Muscle of back (tissue), 11 donors: ENCODE data around the gene C2CD4A. TPM values are rescaled to one million over a fixed set of nuclear protein-coding genes. Genes with fewer than 3 reads are reported as not detected.

ENCODE experiments used
- DNase-seq, 3 donors: peaks; one replicate each; pipeline versions ENCODE4 v3.0.0 to v3.0.0-alpha.2; 2013
- polyA plus RNA-seq, 10 donors: library from polyadenylated mRNA; unstranded; fragments of 120-200 nt; gene quantifications; one replicate each; pipeline ENCODE4 v1.2.1, GENCODE V29; 2013; ENCODE audit not compliant: insufficient read length in 10 of 10

The C2CD4A gene
- polyA plus RNA-seq, 10 donors = 0.07 TPM; not detected in 9

GRCh38 chr15:62059108-62059815, 7.5 kb upstream of the C2CD4A start:
- no peak for DNase-seq

DNA sequence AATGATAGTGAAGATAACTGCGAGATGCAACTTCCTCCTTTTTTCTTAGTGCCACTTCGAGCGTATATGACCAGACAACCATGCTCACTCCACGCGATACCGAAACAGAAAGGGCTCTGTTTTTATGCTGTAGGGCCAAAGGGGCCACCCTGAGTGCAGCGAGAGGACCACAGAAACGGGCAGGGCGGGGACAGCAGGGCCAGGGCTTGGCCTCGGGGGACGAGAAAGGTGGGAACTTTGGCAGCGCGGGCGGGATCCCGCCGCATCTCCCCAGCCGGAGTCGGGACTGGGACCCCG, 7.0 kb upstream of the C2CD4A start:
- DNase-seq = peak; percentile 30 to 84 (median 54)

DNA sequence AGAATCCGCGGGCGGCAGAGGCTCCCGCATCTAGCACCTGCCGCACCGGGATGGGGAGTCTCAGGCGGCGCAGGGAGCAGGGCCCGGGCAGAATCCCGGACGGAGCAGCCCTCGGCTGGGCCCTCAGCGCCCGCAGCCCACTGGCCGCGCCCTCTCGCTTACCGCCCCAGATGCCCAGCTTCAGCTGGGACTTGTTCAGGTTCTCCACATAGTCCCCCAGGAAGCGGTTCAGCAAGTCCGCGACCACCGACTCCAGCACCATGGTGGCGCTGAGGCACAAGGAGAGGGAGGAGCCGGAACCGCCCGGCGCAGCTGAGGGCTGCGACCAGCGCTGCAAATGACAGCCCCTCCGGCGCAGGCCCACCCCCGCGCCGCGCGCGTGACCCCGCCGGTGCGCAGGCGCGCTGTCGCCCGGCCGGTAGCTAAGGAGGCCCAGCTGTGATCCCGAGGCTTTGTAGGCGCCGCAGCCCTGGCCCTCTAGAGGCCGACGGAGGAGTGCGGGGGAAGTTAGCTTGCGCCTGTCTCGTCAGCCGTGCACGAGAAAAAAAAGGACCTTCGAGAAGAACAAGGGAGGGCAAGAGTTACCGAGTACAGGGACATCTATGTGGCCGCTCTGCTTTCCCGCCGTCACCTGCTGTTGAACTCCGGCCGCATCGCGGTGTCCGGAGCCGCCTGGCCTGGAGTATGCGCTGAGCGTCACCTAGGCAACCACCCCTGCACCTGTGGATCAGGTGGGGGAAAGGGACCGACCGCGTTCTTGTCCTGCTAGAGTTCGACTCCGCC, 6.5 kb upstream of the C2CD4A start, which contains the start of gene VPS13C:
VPS13C (minus strand) TSS at position 335 of the 783 bp plus-strand sequence; CDS start at position 262, 73 bp downstream.
- DNase-seq = peak; percentile 93 to 97 (median 95)

GRCh38 chr15:62060896-62061280, 5.9 kb upstream of the C2CD4A start:
- peak in 1 of 3 donors; percentile 20 for DNase-seq

GRCh38 chr15:62063825-62064635, 2.7 kb upstream of the C2CD4A start:
- no peak for DNase-seq

DNA sequence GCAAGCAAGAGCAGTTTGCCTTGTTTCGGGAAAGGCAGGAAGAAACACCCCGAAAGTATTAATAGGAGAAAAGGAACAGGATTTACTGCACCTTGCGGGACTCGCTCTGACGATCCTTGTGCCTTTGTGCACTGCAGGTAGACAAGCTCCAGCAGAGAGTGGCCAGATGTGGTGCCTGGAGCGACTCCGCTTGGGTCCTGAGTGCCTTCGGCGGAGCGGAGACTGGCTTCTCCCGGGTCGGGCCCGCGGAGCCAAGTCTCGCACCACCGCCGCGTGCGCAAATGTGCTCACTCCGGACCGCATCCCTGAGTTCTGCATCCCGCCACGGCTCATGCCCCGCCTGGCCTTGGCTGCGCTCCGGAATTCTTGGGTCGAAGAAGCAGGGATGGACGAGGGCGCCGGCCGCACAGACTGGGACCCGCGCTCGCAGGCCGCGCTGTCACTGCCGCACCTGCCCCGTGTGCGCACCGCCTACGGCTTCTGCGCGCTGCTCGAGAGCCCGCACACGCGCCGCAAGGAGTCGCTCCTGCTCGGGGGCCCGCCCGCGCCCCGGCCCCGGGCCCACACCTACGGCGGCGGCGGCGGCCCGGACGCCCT, 769 bp downstream of the C2CD4A start:
- DNase-seq = peak in 1 of 3 donors; percentile 55

GRCh38 chr15:62068071-62068809, 1.5 kb downstream of the C2CD4A start:
- peak in 2 of 3 donors; percentile 26 to 71 for DNase-seq

DNA sequence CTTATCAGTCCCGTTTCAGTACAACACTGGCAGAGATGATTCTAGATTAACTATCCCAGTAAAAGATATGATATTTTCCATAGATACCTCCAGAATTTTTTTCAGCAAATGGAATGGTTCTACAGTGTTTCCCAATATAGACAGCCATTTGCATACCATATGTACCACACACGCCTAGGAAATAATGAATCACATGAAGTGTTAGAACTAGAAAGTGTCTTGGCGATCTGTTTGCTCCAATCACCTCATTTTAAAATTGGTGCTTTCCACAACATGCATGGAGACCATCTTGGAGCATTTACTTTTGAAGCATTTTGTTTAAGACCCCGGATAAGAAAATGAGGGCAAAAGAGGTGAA, 2.0 kb downstream of the C2CD4A start:
- no peak for DNase-seq

GRCh38 chr15:62069551-62069950, 2.8 kb downstream of the C2CD4A start:
- DNase-seq = no peak

DNA sequence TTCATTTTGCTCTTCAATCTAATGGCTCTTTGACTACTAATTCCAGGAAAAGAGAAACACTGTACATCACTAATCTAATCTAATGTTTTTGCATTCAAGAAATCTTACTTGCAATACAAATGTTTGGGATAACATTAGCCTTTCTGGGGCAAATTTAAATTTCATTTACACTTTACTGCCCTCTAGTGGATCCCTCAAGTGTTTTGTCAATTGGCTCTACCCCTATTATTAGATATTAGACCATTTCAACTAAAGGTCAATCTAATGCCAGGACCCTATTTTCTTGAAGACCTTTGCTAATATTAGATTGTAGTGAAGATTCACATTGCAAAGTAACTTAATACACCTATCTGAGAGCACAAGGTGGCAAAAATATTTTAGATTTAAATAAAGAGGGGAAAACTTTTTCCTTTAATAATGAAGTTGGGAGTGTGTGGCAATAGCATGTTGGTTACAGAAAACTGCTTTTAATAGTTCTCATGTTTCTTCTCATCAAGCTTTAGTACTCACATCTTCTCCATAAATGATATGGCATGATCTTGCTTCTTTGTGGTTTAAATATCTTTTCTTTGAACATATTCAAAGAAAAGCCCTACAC, 5.0 kb downstream of the C2CD4A start:
- DNase-seq = peak in 2 of 3 donors; percentile 36 to 49

- DNase-seq = peak in 1 of 3 donors; percentile 52
These were observed 9.0 kb downstream of the C2CD4A start for GRCh38 chr15:62075595-62076277.

- no peak for DNase-seq
These were observed 12.8 kb downstream of the C2CD4A start for GRCh38 chr15:62079594-62079993.

- DNase-seq = no peak
These were observed 16.7 kb downstream of the C2CD4A start for GRCh38 chr15:62083194-62084154.

DNA sequence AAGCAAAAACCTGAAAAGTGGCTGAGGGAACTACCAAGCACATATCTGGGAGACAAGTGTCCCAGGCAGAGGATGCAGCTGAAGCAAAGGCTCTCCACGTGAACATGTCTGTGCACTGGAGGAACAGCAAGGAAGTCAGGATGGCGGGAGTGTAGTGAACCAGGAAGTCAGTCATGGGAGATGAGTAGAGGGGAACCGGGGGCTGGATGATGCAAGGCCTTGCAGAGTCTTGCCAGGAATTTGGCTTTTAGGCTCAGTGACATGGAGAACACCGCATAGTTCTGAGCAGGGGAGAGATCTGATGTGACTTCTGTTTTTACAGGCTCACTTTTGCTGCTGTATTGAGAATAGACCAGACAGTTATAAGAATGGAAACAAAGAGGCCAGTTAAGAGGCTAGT, 19.0 kb downstream of the C2CD4A start:
- no peak for DNase-seq

- peak in 2 of 3 donors; percentile 55 to 75 for DNase-seq
These were observed 21.0 kb downstream of the C2CD4A start for GRCh38 chr15:62087671-62088352.

GRCh38 chr15:62088353-62088693, 21.5 kb downstream of the C2CD4A start:
- DNase-seq = no peak

DNA sequence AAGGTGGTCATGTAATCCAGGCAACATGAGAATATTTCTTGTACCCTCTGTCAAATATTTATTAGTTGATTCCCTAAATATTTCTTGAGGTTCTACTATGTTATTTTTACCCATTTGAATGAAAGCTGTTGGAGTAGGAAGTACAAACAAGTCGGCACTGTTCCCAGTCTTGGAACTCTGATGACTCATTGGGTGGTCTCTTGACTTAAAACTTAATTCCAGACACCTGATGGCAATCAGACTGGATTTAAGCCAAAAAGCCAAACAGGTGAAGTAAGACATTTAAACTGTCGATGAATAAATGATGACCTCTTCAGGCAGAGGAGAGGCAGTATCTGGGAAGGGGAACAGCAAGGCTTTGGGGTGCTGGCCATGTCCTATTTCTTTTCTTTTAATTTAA, 22.8 kb downstream of the C2CD4A start:
- DNase-seq = no peak

- DNase-seq = no peak
These were observed 24.2 kb downstream of the C2CD4A start for GRCh38 chr15:62090988-62091387.

DNA sequence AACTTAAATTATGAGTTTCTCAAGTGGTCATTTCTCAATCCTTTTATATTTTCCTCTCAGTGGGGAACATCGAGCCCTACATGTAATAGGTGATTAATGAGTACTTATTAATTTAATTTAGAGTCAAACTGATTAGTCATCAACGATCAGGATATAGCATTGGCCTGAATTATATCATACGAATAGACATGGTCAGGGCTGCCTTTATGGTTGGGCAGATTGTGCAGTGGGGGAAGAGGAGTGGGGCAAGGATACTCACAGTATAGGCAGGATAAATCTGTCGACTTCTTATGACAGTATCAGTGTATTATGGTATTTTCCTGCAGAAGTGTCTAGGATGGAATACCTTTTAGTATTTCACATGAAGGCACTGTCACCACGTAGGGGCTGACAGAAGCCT, 27.0 kb downstream of the C2CD4A start:
- no peak for DNase-seq
